H1 (cell line): Measurements from ENCODE around the gene CHAT. TPM values are rescaled to one million over a fixed set of nuclear protein-coding genes. Genes with fewer than 3 reads are reported as not detected.

Experiments used
- CTCF ChIA-PET: fragments of 300-600 bp; sonication (Branson Sonifier 250); formaldehyde crosslinking; loops from one replicate; lab custom pipeline; 2021; ENCODE audit not compliant: partially characterized antibody; lab: Charles Lee
- POLR2A ChIA-PET: fragments of 300-600 bp; sonication (Branson Sonifier 250); formaldehyde crosslinking; loops from one replicate; lab custom pipeline; 2021; ENCODE audit warnings: inconsistent platforms; ENCODE audit not compliant: partially characterized antibody; lab: Charles Lee
- DNase-seq, 2 experiments: peaks; one replicate each; pipeline versions ENCODE4 v3.0.0 to v3.0.0-alpha.2; 2010 to 2022; ENCODE audit warnings: low spot score in 2 of 2, low read depth in 1 of 2, mixed read lengths in 1 of 2
- FAIRE-seq: peaks from 2 replicates; lab custom pipeline; 2011; peaks lifted over from hg19 to GRCh38; lab: Jason Lieb, UNC
- H2AFZ ChIP-seq: 2 replicates; pipeline ENCODE4 v1.8.1; 2012; ENCODE audit warnings: low read length, inconsistent platforms
- H2AK5ac ChIP-seq: 2 replicates; pipeline ENCODE4 v1.6.1; 2013; ENCODE audit warnings: low read depth, low read length
- H2BK120ac ChIP-seq: replicated peaks from 2 replicates; pipeline ENCODE3; 2013; ENCODE audit warnings: low read depth, low read length, inconsistent platforms
- H2BK12ac ChIP-seq: 2 replicates; pipeline ENCODE4 v1.6.1; 2013; ENCODE audit warnings: low read depth, low read length
- H2BK15ac ChIP-seq: 2 replicates; pipeline ENCODE4 v1.6.1; 2013; ENCODE audit warnings: low read length
- H2BK20ac ChIP-seq: 2 replicates; pipeline ENCODE4 v1.6.1; 2013; ENCODE audit warnings: low read length
- H2BK5ac ChIP-seq: 2 replicates; pipeline ENCODE4 v1.6.1; 2013; ENCODE audit warnings: low read depth, low read length
- H3K14ac ChIP-seq: 2 replicates; pipeline ENCODE4 v1.6.1; 2013; ENCODE audit warnings: inconsistent platforms; ENCODE audit not compliant: insufficient read length
- H3K18ac ChIP-seq: 2 replicates; pipeline ENCODE4 v1.6.1; 2013; ENCODE audit warnings: low read length; ENCODE audit errors: extremely low read depth
- H3K23ac ChIP-seq: 2 replicates; pipeline ENCODE4 v1.6.1; 2013; ENCODE audit warnings: inconsistent platforms; ENCODE audit not compliant: insufficient read length
- H3K23me2 ChIP-seq: 2 replicates; pipeline ENCODE4 v1.6.1; 2013; ENCODE audit warnings: low read depth, low read length
- H3K27ac ChIP-seq: 2 replicates; pipeline ENCODE4 v1.6.1; 2011; ENCODE audit warnings: low read depth, low read length, inconsistent platforms
- H3K27me3 ChIP-seq, 4 experiments: replicated peaks in 1 of 4; 1 replicate in 1 of 4; 2 replicates in 3 of 4; pipeline versions ENCODE4 v1.6.1 to v1.8.1; 2011 to 2013; ENCODE audit warnings: low read length in 3 of 4, mild to moderate bottlenecking in 3 of 4, inconsistent platforms in 2 of 4, mixed read lengths in 2 of 4, moderate library complexity in 1 of 4; ENCODE audit not compliant: control insufficient read depth in 3 of 4, insufficient read depth in 3 of 4; ENCODE audit errors: extremely low read depth in 1 of 4
- H3K36me3 ChIP-seq, 4 experiments: 2 replicates each; pipeline versions ENCODE4 v1.6.1 to v1.8.1; 2011 to 2013; ENCODE audit warnings: mild to moderate bottlenecking in 4 of 4, low read length in 3 of 4, moderate library complexity in 2 of 4, control low read depth in 1 of 4, inconsistent platforms in 1 of 4; ENCODE audit not compliant: insufficient read depth in 4 of 4, control insufficient read depth in 2 of 4
- H3K4ac ChIP-seq: replicated peaks from 2 replicates; pipeline ENCODE3; 2013; ENCODE audit warnings: low read length, low read depth, mixed read lengths, inconsistent platforms; ENCODE audit not compliant: insufficient read length
- H3K4me1 ChIP-seq, 4 experiments: replicated peaks in 1 of 4; 1 replicate in 1 of 4; 2 replicates in 3 of 4; pipeline versions ENCODE4 v1.6.1 to v1.8.1; 2011 to 2013; ENCODE audit warnings: low read length in 3 of 4, inconsistent platforms in 2 of 4, mixed read lengths in 1 of 4; ENCODE audit not compliant: insufficient read depth in 4 of 4, control insufficient read depth in 3 of 4
- H3K4me2 ChIP-seq, 2 experiments: 2 replicates each; pipeline versions ENCODE4 v1.6.1 to v1.8.1; 2011 to 2013; ENCODE audit warnings: low read depth in 2 of 2, low read length in 2 of 2, control low read depth in 1 of 2, inconsistent platforms in 1 of 2, mild to moderate bottlenecking in 1 of 2; ENCODE audit not compliant: insufficient read depth in 1 of 2
- H3K4me3 ChIP-seq, 4 experiments: fragments of 200-600, 300-600 bp in 1 of 4; sonication (generic), shearing (Covaris generic), sonication (Bioruptor Twin) in 1 of 4; 2 replicates each; pipeline versions ENCODE4 v1.5.1 to v1.8.1; 2011 to 2016; ENCODE audit warnings: low read length in 4 of 4, low read depth in 3 of 4, control low read depth in 2 of 4, inconsistent platforms in 2 of 4, mild to moderate bottlenecking in 2 of 4, mixed read lengths in 1 of 4, moderate library complexity in 1 of 4; ENCODE audit not compliant: insufficient read depth in 2 of 4; ENCODE audit errors: extremely low read depth in 1 of 4
- H3K56ac ChIP-seq: replicated peaks from 2 replicates; pipeline ENCODE3; 2013; ENCODE audit warnings: low read depth, mild to moderate bottlenecking, mixed read lengths, low read length, inconsistent platforms; ENCODE audit not compliant: insufficient read length
- H3K79me1 ChIP-seq: 2 replicates; pipeline ENCODE4 v1.6.1; 2013; ENCODE audit warnings: low read depth, low read length, control low read depth
- H3K79me2 ChIP-seq, 2 experiments: 2 replicates each; pipeline versions ENCODE4 v1.6.1 to v1.8.1; 2012 to 2013; ENCODE audit warnings: low read length in 2 of 2, mild to moderate bottlenecking in 2 of 2, inconsistent platforms in 1 of 2; ENCODE audit not compliant: insufficient read depth in 2 of 2, control insufficient read depth in 1 of 2
- H3K9ac ChIP-seq, 4 experiments: replicated peaks in 1 of 4; 1 replicate in 1 of 4; 2 replicates in 3 of 4; pipeline versions ENCODE4 v1.6.1 to v1.8.1; 2011 to 2013; ENCODE audit warnings: low read depth in 3 of 4, low read length in 3 of 4, control low read depth in 2 of 4, mild to moderate bottlenecking in 2 of 4, moderate library complexity in 2 of 4, inconsistent platforms in 1 of 4; ENCODE audit errors: extremely low read depth in 1 of 4
- H3K9me3 ChIP-seq, 2 experiments: 2 replicates each; pipeline versions ENCODE4 v1.6.1 to v1.8.1; 2012 to 2013; ENCODE audit warnings: mild to moderate bottlenecking in 2 of 2, moderate library complexity in 2 of 2, control low read depth in 1 of 2, inconsistent platforms in 1 of 2, low read depth in 1 of 2, low read length in 1 of 2, mixed read lengths in 1 of 2; ENCODE audit not compliant: insufficient read depth in 2 of 2
- H4K20me1 ChIP-seq, 2 experiments: replicated peaks in 1 of 2; 2 replicates each; pipeline versions ENCODE3 to v1.8.1; 2011 to 2013; ENCODE audit warnings: inconsistent platforms in 2 of 2, low read length in 2 of 2, mild to moderate bottlenecking in 1 of 2; ENCODE audit not compliant: insufficient read depth in 2 of 2, control insufficient read depth in 1 of 2
- H4K5ac ChIP-seq: 2 replicates; pipeline ENCODE4 v1.6.1; 2013; ENCODE audit warnings: low read length, low read depth, mixed read lengths, inconsistent platforms; ENCODE audit not compliant: insufficient read length
- H4K8ac ChIP-seq: 2 replicates; pipeline ENCODE4 v1.8.0; 2013; ENCODE audit warnings: mild to moderate bottlenecking, moderate library complexity, low read length, inconsistent platforms; ENCODE audit not compliant: insufficient read depth; ENCODE audit errors: extremely low read depth
- H4K91ac ChIP-seq: replicated peaks from 2 replicates; pipeline ENCODE3; 2013; ENCODE audit warnings: low read length, mixed read lengths, inconsistent platforms; ENCODE audit not compliant: insufficient read length
- CHD2 ChIP-seq: IDR thresholded peaks from 2 replicates; pipeline ENCODE4 v1.6.1; 2012; ENCODE audit warnings: low read length, improper control_type of control experiment
- SUZ12 ChIP-seq: fragments of 200-600 bp; sonication (generic); IDR thresholded peaks from 2 replicates; pipeline ENCODE4 v1.6.1; 2012; ENCODE audit warnings: mild to moderate bottlenecking, inconsistent platforms, low read length, moderate library complexity, mixed read lengths
- TAF7 ChIP-seq: optimal IDR thresholded peaks from 2 replicates; pipeline ENCODE3; 2011; ENCODE audit warnings: low read depth, mild to moderate bottlenecking, inconsistent platforms, low read length, moderate library complexity, borderline replicate concordance
- WGBS, 2 experiments: shearing (Covaris generic) in 1 of 2; methylation state at CpG; one replicate each; pipeline versions ENCODE4 v1.1.6 to v1.1.7; 2013 to 2015; ENCODE audit warnings: low lambda C conversion rate in 2 of 2, mixed read lengths in 2 of 2, inconsistent platforms in 1 of 2, low coverage in 1 of 2, missing lambda C conversion rate in 1 of 2; ENCODE audit not compliant: insufficient replicate concordance in 2 of 2, insufficient coverage in 1 of 2, insufficient read length in 1 of 2; ENCODE audit errors: extremely low coverage in 1 of 2, missing lambda C conversion rate in 1 of 2; 5-methylcytosine and 5-hydroxymethylcytosine counted together
- polyA plus RNA-seq, 7 experiments: library from polyadenylated mRNA; depleted of rRNA in 3 of 7; stranded (reverse) in 5 of 7; unstranded in 2 of 7; fragments of >200 nt in 5 of 7; fragments of 200-250 nt in 2 of 7; gene quantifications; 1 replicate in 5 of 7; 2 replicates in 1 of 7; 4 replicates in 1 of 7; pipeline versions ENCODE4 v1.2.1 to v1.2.3, GENCODE V29; 2011 to 2013; ENCODE audit warnings: missing spikeins in 2 of 7, mixed read lengths in 2 of 7
- total RNA-seq: library from RNA; stranded (reverse); fragmentation: NEBNext Ultra II Directional; extraction: Animal tissue kit (Norgen Biotek cat#: 25700); gene quantifications from 2 replicates; pipeline ENCODE4 v1.2.1, GENCODE V29; 2021

CHAT gene
- total and polyA plus RNA-seq, 2 of the 8 experiments (the other 6 are each of a cell fraction or from before 2014, with no cell fraction given), result not detected

GRCh38 chr10:49621561-49621960 lies 7.7 kb downstream of the CHAT start:
- Histone ChIP-seq H3K23me2 (peaks cover 4% of the 10 kb centered on the region; the same call in 1 of the 2 replicates), H4K5ac (no peak overlapping the region), H3K36me3 (no peaks in the 10 kb centered on the region), H3K79me2 (no peaks in the 10 kb centered on the region), H3K4ac (no peak overlapping the region), H2BK20ac (no peak overlapping the region), H3K4me3 (no peak overlapping the region), H3K23ac (no peak overlapping the region), H2BK120ac (no peak overlapping the region), H3K9ac (no peak overlapping the region), H3K4me1 (no peaks in the 10 kb centered on the region), H3K14ac (no peak overlapping the region), H3K27me3 (peaks cover 0 to 23% (median 16%) of the 10 kb centered on the region in 4 experiments; a peak in 6 of 7 replicates), H4K91ac (no peak overlapping the region), H3K79me1 (no peaks in the 10 kb centered on the region), H4K8ac (no peak overlapping the region), H2AK5ac (no peak overlapping the region), H3K9me3 (no peaks in the 10 kb centered on the region), H2AFZ (no peak overlapping the region), H2BK5ac (no peak overlapping the region), H3K18ac (no peak overlapping the region), H3K56ac (no peak overlapping the region), H3K4me2 (no peak overlapping the region; a peak in 1 of 4 replicates), H3K27ac (no peak overlapping the region), H2BK12ac (no peak overlapping the region), H4K20me1 (peaks cover 0 to 2% of the 10 kb centered on the region in 2 experiments), H2BK15ac (no peak overlapping the region)
- CTCF ChIA-PET, result interaction anchor here (0.6 to 4.4 kb wide), 9 partner anchors 9 to 169 kb away, joined by 3 to 13 read pairs (median 4); no protein-coding TSS in a partner anchor
- POLR2A ChIA-PET, result no interaction called here
- FAIRE-seq (no peak), DNase-seq (no peak)
- 54% methylated on average over 6 of the region's 6 CpGs; no CpG with 5 or more reads in 1 of the 2 experiments for WGBS, 2 experiments
- no peak for TF ChIP-seq SUZ12
- TF ChIP-seq TAF7, result no peak
- TF ChIP-seq CHD2, result no peak
